Omental fat pad (tissue), 4 donors: ENCODE data around the gene CDKL4. TPM values are rescaled to one million over a fixed set of nuclear protein-coding genes. Genes with fewer than 3 reads are reported as not detected.
A peak's percentile ranks its signal among the peaks of the same experiment; 100 is the strongest.
"Not testable (repeated sequence)": the region's sequence is repeated elsewhere in the genome, so short reads cannot be mapped to it uniquely, and the experiment has no call there.

Source experiments
- ATAC-seq: fragments of 150-250 bp; one replicate; pipeline ENCODE4 v1.9.1; 2016; ENCODE audit warnings: mild to moderate bottlenecking, moderate library complexity; ENCODE audit not compliant: low FRiP score
- DNase-seq: peaks from one replicate; pipeline ENCODE4 v3.0.0-alpha.2; 2019; ENCODE audit warnings: low spot score
- CTCF ChIP-seq, 3 donors: fragments of 450-650 bp; IDR thresholded peaks; one replicate each; pipeline ENCODE4 v1.5.1; 2016 to 2017; ENCODE audit warnings: antibody characterized with exemption in 3 of 3, mild to moderate bottlenecking in 3 of 3, moderate library complexity in 2 of 3
- total RNA-seq, 4 donors: library from RNA; depleted of rRNA; stranded (reverse); fragments of >200 nt; gene quantifications; one replicate each; pipeline ENCODE4 v1.1.0, GENCODE V29; 2016

Gene CDKL4
- total RNA-seq, 4 donors from 2014 or later, result 0.65 to 0.72 TPM; not detected in 2

GRCh38 chr2:39142904-39143605, 100.7 kb downstream of the CDKL4 start:
- ATAC-seq (no peak), DNase-seq (no peak)
- TF ChIP-seq CTCF (IDR thresholded peaks at IDR 0.05), result no peak

- no peak for TF ChIP-seq CTCF (IDR thresholded peaks at IDR 0.05)
- no peak for DNase-seq
- peak; percentile 80 for ATAC-seq
Observed at GRCh38 chr2:39141334-39142271, 102.2 kb downstream of the CDKL4 start.

GRCh38 chr2:39140948-39141333, 102.8 kb downstream of the CDKL4 start:
- not testable (repeated sequence) for DNase-seq, ATAC-seq

- ATAC-seq (no peak), DNase-seq (no peak)
- TF ChIP-seq CTCF (IDR thresholded peaks at IDR 0.05), result no peak
Observed at GRCh38 chr2:39140322-39140847, 103.4 kb downstream of the CDKL4 start.

GRCh38 chr2:39139511-39140237, 104.1 kb downstream of the CDKL4 start:
- TF ChIP-seq CTCF (IDR thresholded peaks at IDR 0.05), result no peak
- ATAC-seq, result no peak
- DNase-seq, result no peak

- TF ChIP-seq CTCF (IDR thresholded peaks at IDR 0.05), result no peak
- ATAC-seq (no peak), DNase-seq (no peak)
Observed at GRCh38 chr2:39138837-39139211, 104.9 kb downstream of the CDKL4 start.

- DNase-seq, ATAC-seq: not testable (repeated sequence)
Observed at GRCh38 chr2:39138187-39138836, 105.5 kb downstream of the CDKL4 start.
